GM12872 (cell line): Measurements from ENCODE around the gene AFF3.

Source experiments
- CTCF ChIP-seq: IDR thresholded peaks from 3 replicates; pipeline ENCODE4 v1.5.1; 2011; ENCODE audit warnings: low read depth, mild to moderate bottlenecking, low read length, moderate library complexity; ENCODE audit not compliant: insufficient read depth

AFF3 gene

GRCh38 chr2:99701503-99701902 lies 440.9 kb downstream of the AFF3 start:
- no peak for TF ChIP-seq CTCF

- TF ChIP-seq CTCF = no peak
Observed at GRCh38 chr2:99700482-99701398, 441.6 kb downstream of the AFF3 start.

GRCh38 chr2:99698896-99699295 lies 443.5 kb downstream of the AFF3 start:
- TF ChIP-seq CTCF = no peak

- TF ChIP-seq CTCF = no peak
Observed at GRCh38 chr2:99697811-99698568, 444.4 kb downstream of the AFF3 start.

GRCh38 chr2:99695944-99696253 lies 446.5 kb downstream of the AFF3 start:
- TF ChIP-seq CTCF = no peak

GRCh38 chr2:99695130-99695943 lies 447.1 kb downstream of the AFF3 start:
- no peak for TF ChIP-seq CTCF

- TF ChIP-seq CTCF = no peak
Observed at GRCh38 chr2:99694331-99694730, 448.1 kb downstream of the AFF3 start.
